CD4-positive, CD25-positive, alpha-beta regulatory T cell (primary cell): ENCODE measurements around the gene FNDC5. TPM values are rescaled to one million over a fixed set of nuclear protein-coding genes. Genes with fewer than 3 reads are reported as not detected.

Experiments
- ATAC-seq, 2 donors: fragments of 150-1000 bp; cut with Tn5 transposase; one replicate each; pipeline ENCODE4 v1.10.0; 2021; ENCODE audit warnings: low read depth in 2 of 2, moderate number of reproducible peaks in 2 of 2, moderate library complexity in 1 of 2
- DNase-seq, 3 donors: peaks; one replicate each; pipeline versions ENCODE4 v3.0.0 to v3.0.0-alpha.2; 2012 to 2022; ENCODE audit warnings: mixed read lengths in 1 of 3
- H3K27ac ChIP-seq: one replicate; pipeline ENCODE4 v1.7.0; 2013; ENCODE audit warnings: mild to moderate bottlenecking, low read length; ENCODE audit not compliant: insufficient read depth, poor library complexity, severe bottlenecking
- H3K27me3 ChIP-seq: one replicate; pipeline ENCODE4 v1.7.0; 2013; ENCODE audit warnings: low read length; ENCODE audit not compliant: control insufficient read depth, insufficient read depth
- H3K36me3 ChIP-seq: one replicate; pipeline ENCODE4 v1.7.0; 2013; ENCODE audit warnings: mild to moderate bottlenecking, low read length, moderate library complexity; ENCODE audit not compliant: control insufficient read depth, insufficient read depth
- H3K4me1 ChIP-seq: 2 replicates; pipeline ENCODE4 v1.7.0; 2013; ENCODE audit warnings: mild to moderate bottlenecking, low read length; ENCODE audit not compliant: insufficient read depth, control insufficient read depth, poor library complexity, severe bottlenecking
- H3K4me3 ChIP-seq: one replicate; pipeline ENCODE4 v1.7.0; 2013; ENCODE audit warnings: low read depth, mild to moderate bottlenecking, low read length, moderate library complexity
- H3K9me3 ChIP-seq, 2 experiments: 1 replicate in 1 of 2; 2 replicates in 1 of 2; pipeline ENCODE4 v1.7.0; 2013; ENCODE audit warnings: low read length in 2 of 2, mild to moderate bottlenecking in 1 of 2, moderate library complexity in 1 of 2; ENCODE audit not compliant: control insufficient read depth in 2 of 2
- H3K27ac Mint-ChIP-seq, 3 donors: one replicate each; pipeline ENCODE4 v1.8.0; 2020 to 2022; ENCODE audit warnings: mild to moderate bottlenecking in 3 of 3, mixed read lengths in 3 of 3, moderate library complexity in 2 of 3
- H3K27me3 Mint-ChIP-seq: one replicate; pipeline ENCODE4 v1.8.0; 2022; ENCODE audit warnings: mild to moderate bottlenecking, mixed read lengths
- H3K36me3 Mint-ChIP-seq: one replicate; pipeline ENCODE4 v1.8.0; 2020; ENCODE audit warnings: mixed read lengths
- H3K4me1 Mint-ChIP-seq, 4 donors: one replicate each; pipeline ENCODE4 v1.8.0; 2020 to 2022; ENCODE audit warnings: mixed read lengths in 4 of 4, mild to moderate bottlenecking in 1 of 4
- H3K4me3 Mint-ChIP-seq, 4 donors: one replicate each; pipeline ENCODE4 v1.8.0; 2020 to 2022; ENCODE audit warnings: mild to moderate bottlenecking in 4 of 4, mixed read lengths in 4 of 4, moderate library complexity in 3 of 4
- H3K9me3 Mint-ChIP-seq, 7 donors: one replicate each; pipeline ENCODE4 v1.8.0; 2020 to 2022; ENCODE audit warnings: mixed read lengths in 7 of 7, mild to moderate bottlenecking in 3 of 7, moderate library complexity in 2 of 7
- polyA plus RNA-seq, 4 donors: library from polyadenylated mRNA; unstranded; fragments of 300-500 nt; fragmentation: Illumina TruSeq; gene quantifications; one replicate each; pipeline ENCODE4 v1.2.3, GENCODE V29; 2021
- total RNA-seq: library from RNA; stranded (reverse); gene quantifications from one replicate; pipeline ENCODE4 v1.2.3, GENCODE V29; 2022

The FNDC5 gene
- total and polyA plus RNA-seq, 5 donors from 2014 or later, result not detected

GRCh38 chr1:32863881-32864245 is 6.8 kb downstream of the FNDC5 start:
- Histone ChIP-seq H3K4me3 (no peak overlapping the region), H3K27ac (no peak overlapping the region), H3K4me1 (no peaks in the 10 kb centered on the region), H3K36me3 (peaks cover 12% of the 10 kb centered on the region), H3K27me3 (no peaks in the 10 kb centered on the region), H3K9me3 (no peaks in the 10 kb centered on the region)
- H3K27ac Mint-ChIP-seq, result no peak overlapping the region
- H3K9me3 Mint-ChIP-seq, result no peaks in the 10 kb centered on the region
- ATAC-seq (no peak), DNase-seq (no peak)
- H3K36me3 Mint-ChIP-seq, result peaks cover 41% of the 10 kb centered on the region
- H3K27me3 Mint-ChIP-seq, result peaks cover 6% of the 10 kb centered on the region
- no peak overlapping the region for H3K4me3 Mint-ChIP-seq
- H3K4me1 Mint-ChIP-seq, result peaks cover 0 to 3% (median 0%) of the 10 kb centered on the region in 4 donors

- no peaks in the 10 kb centered on the region for H3K9me3 Mint-ChIP-seq
- peaks cover 36% of the 10 kb centered on the region for H3K36me3 Mint-ChIP-seq
- no peak for DNase-seq
Observed at GRCh38 chr1:32863218-32863880, 7.4 kb downstream of the FNDC5 start.

GRCh38 chr1:32861904-32862695 is 8.6 kb downstream of the FNDC5 start:
- no peaks in the 10 kb centered on the region for H3K9me3 Mint-ChIP-seq
- H3K36me3 Mint-ChIP-seq, result peaks cover 31% of the 10 kb centered on the region
- no peak overlapping the region for H3K4me3 Mint-ChIP-seq
- H3K27me3 ChIP-seq, result no peaks in the 10 kb centered on the region
- ATAC-seq (no peak), DNase-seq (no peak)
- H3K27ac Mint-ChIP-seq, result no peak overlapping the region
- H3K4me1 Mint-ChIP-seq, result peaks cover 0 to 3% (median 0%) of the 10 kb centered on the region in 4 donors
- no peaks in the 10 kb centered on the region for H3K4me1 ChIP-seq
- no peaks in the 10 kb centered on the region for H3K9me3 ChIP-seq
- H3K27me3 Mint-ChIP-seq, result peaks cover 5% of the 10 kb centered on the region
- peaks cover 12% of the 10 kb centered on the region for H3K36me3 ChIP-seq
- no peak overlapping the region for H3K4me3 ChIP-seq
- H3K27ac ChIP-seq, result no peak overlapping the region

More at GRCh38 chr1:32863218-32863880, 7.4 kb downstream of the FNDC5 start:
- Histone ChIP-seq H3K27ac (no peak overlapping the region), H3K4me1 (no peaks in the 10 kb centered on the region), H3K27me3 (no peaks in the 10 kb centered on the region), H3K4me3 (no peak overlapping the region), H3K9me3 (no peaks in the 10 kb centered on the region), H3K36me3 (peaks cover 12% of the 10 kb centered on the region)
- ATAC-seq, result no peak
- Mint-ChIP-seq H3K4me1 (peaks cover 0 to 3% (median 0%) of the 10 kb centered on the region in 4 donors), H3K27me3 (peaks cover 6% of the 10 kb centered on the region), H3K4me3 (no peak overlapping the region), H3K27ac (no peak overlapping the region)

- Histone ChIP-seq H3K36me3 (peaks cover 27% of the 10 kb centered on the region), H3K27me3 (no peaks in the 10 kb centered on the region), H3K4me1 (no peaks in the 10 kb centered on the region), H3K27ac (no peak overlapping the region), H3K4me3 (no peak overlapping the region), H3K9me3 (no peaks in the 10 kb centered on the region)
- Mint-ChIP-seq H3K36me3 (peaks cover 30% of the 10 kb centered on the region), H3K9me3 (no peaks in the 10 kb centered on the region), H3K27me3 (no peaks in the 10 kb centered on the region), H3K4me3 (no peak overlapping the region), H3K27ac (no peak overlapping the region), H3K4me1 (peaks cover 0 to 3% (median 0%) of the 10 kb centered on the region in 4 donors)
- DNase-seq (no peak), ATAC-seq (no peak)
Observed at GRCh38 chr1:32860566-32860965, 10.1 kb downstream of the FNDC5 start.

GRCh38 chr1:32859915-32860314 is 10.8 kb downstream of the FNDC5 start:
- Histone ChIP-seq H3K27ac (no peak overlapping the region), H3K4me3 (no peak overlapping the region), H3K36me3 (peaks cover 31% of the 10 kb centered on the region), H3K9me3 (no peaks in the 10 kb centered on the region), H3K27me3 (no peaks in the 10 kb centered on the region), H3K4me1 (no peaks in the 10 kb centered on the region)
- ATAC-seq (no peak), DNase-seq (no peak)
- peaks cover 0 to 3% (median 0%) of the 10 kb centered on the region in 4 donors for H3K4me1 Mint-ChIP-seq
- H3K27me3 Mint-ChIP-seq, result no peaks in the 10 kb centered on the region
- no peak overlapping the region for H3K4me3 Mint-ChIP-seq
- H3K9me3 Mint-ChIP-seq, result no peaks in the 10 kb centered on the region
- peaks cover 31% of the 10 kb centered on the region for H3K36me3 Mint-ChIP-seq
- H3K27ac Mint-ChIP-seq, result no peak overlapping the region

- DNase-seq (no peak), ATAC-seq (no peak)
- no peaks in the 10 kb centered on the region for H3K27me3 Mint-ChIP-seq
- Histone ChIP-seq H3K4me3 (no peak overlapping the region), H3K27ac (no peak overlapping the region), H3K27me3 (no peaks in the 10 kb centered on the region), H3K4me1 (no peaks in the 10 kb centered on the region), H3K9me3 (no peaks in the 10 kb centered on the region), H3K36me3 (peaks cover 36% of the 10 kb centered on the region)
- H3K4me3 Mint-ChIP-seq, result no peak overlapping the region
- peaks cover 37% of the 10 kb centered on the region for H3K36me3 Mint-ChIP-seq
- H3K9me3 Mint-ChIP-seq, result no peaks in the 10 kb centered on the region
- peaks cover 0 to 6% (median 2%) of the 10 kb centered on the region in 4 donors for H3K4me1 Mint-ChIP-seq
- no peak overlapping the region for H3K27ac Mint-ChIP-seq
Observed at GRCh38 chr1:32858791-32859190, 11.9 kb downstream of the FNDC5 start.

GRCh38 chr1:32858136-32858535 is 12.6 kb downstream of the FNDC5 start:
- ATAC-seq (no peak), DNase-seq (no peak)
- Histone ChIP-seq H3K36me3 (peaks cover 34% of the 10 kb centered on the region), H3K9me3 (no peaks in the 10 kb centered on the region), H3K27me3 (no peaks in the 10 kb centered on the region), H3K27ac (no peak overlapping the region), H3K4me3 (no peak overlapping the region), H3K4me1 (no peaks in the 10 kb centered on the region)
- Mint-ChIP-seq H3K27ac (no peak overlapping the region), H3K27me3 (no peaks in the 10 kb centered on the region), H3K36me3 (peaks cover 37% of the 10 kb centered on the region), H3K4me1 (peaks cover 0 to 6% (median 2%) of the 10 kb centered on the region in 4 donors), H3K9me3 (no peaks in the 10 kb centered on the region), H3K4me3 (no peak overlapping the region)
